Transverse colon (tissue), 4 donors: Measurements from ENCODE around the gene NKPD1. TPM values are rescaled to one million over a fixed set of nuclear protein-coding genes. Genes with fewer than 3 reads are reported as not detected.

Experiments used
- DNase-seq: peaks from one replicate; pipeline ENCODE4 v3.0.0-alpha.2; 2019
- H3K27ac ChIP-seq, 4 donors: fragments of 200-600 bp; sonication (generic); 2 replicates each; pipeline ENCODE4 v1.5.1; 2016 to 2018; ENCODE audit warnings: inconsistent platforms in 4 of 4
- H3K27me3 ChIP-seq: fragments of 200-600 bp; sonication (generic); 2 replicates; pipeline ENCODE4 v1.5.1; 2017; ENCODE audit warnings: inconsistent platforms
- H3K36me3 ChIP-seq, 4 donors: fragments of 200-600 bp; sonication (generic); 2 replicates each; pipeline ENCODE4 v1.5.1; 2017 to 2019; ENCODE audit warnings: inconsistent platforms in 4 of 4
- H3K4me1 ChIP-seq, 4 donors: fragments of 200-600 bp; sonication (generic); 2 replicates each; pipeline ENCODE4 v1.5.1; 2017 to 2020; ENCODE audit warnings: inconsistent platforms in 4 of 4
- H3K4me3 ChIP-seq, 4 donors: fragments of 200-600 bp; sonication (generic); 1 replicate in 1 of 4; 2 replicates in 3 of 4; pipeline versions ENCODE4 v1.5.1 to v1.6.1; 2017 to 2019; ENCODE audit warnings: inconsistent platforms in 4 of 4
- H3K9me3 ChIP-seq, 2 donors: fragments of 200-600 bp; sonication (generic); 2 replicates each; pipeline ENCODE4 v1.5.1; 2017 to 2019; ENCODE audit warnings: inconsistent platforms in 2 of 2
- EP300 ChIP-seq: sonication (generic); formaldehyde crosslinking; IDR thresholded peaks from one replicate; pipeline ENCODE4 v1.6.1; 2017; ENCODE audit warnings: antibody characterized with exemption, low read depth
- POLR2A ChIP-seq: fragments of 450-650 bp; IDR thresholded peaks from one replicate; pipeline ENCODE4 v1.6.1; 2016; ENCODE audit warnings: antibody characterized with exemption, mild to moderate bottlenecking, moderate library complexity
- POLR2AphosphoS5 ChIP-seq, 3 donors: sonication (generic); formaldehyde crosslinking; IDR thresholded peaks; one replicate each; pipeline ENCODE4 v1.6.1; 2016; ENCODE audit warnings: antibody characterized with exemption in 3 of 3
- WGBS, 2 donors: methylation state at CpG; one replicate each; pipeline ENCODE4 v1.1.5; 2018; ENCODE audit warnings: low coverage in 1 of 2; 5-methylcytosine and 5-hydroxymethylcytosine counted together
- in situ Hi-C, 4 donors: fragments of 200-750 bp; cut with MboI; loops; one replicate each; pipeline versions ENCODE4 v1.15.0 to v1.15.1; 2017; ENCODE audit warnings: low sequenced_read_pairs in 3 of 4, low pct_ligation_motif_present in 1 of 4, low pct_unique_long_range_greater_than_20kb in 1 of 4
- intact Hi-C: fragments of 100-400 bp; cut with DNase I; formaldehyde crosslinking; loops from one replicate; pipeline ENCODE4 v1.15.1; 2023; ENCODE audit warnings: low total_unique reads
- total RNA-seq, 4 donors: library from RNA; depleted of rRNA; stranded (reverse); fragments of >200 nt; gene quantifications; one replicate each; pipeline ENCODE4 v1.1.0, GENCODE V29; 2016
- TF ChIP-seq, protein P1 (sequence below), 5 experiments: fragments of 200-600 bp in 3 of 5; fragments of 450-650 bp in 2 of 5; sonication (generic) in 3 of 5; IDR thresholded peaks; 1 replicate in 2 of 5; 2 replicates in 3 of 5; pipeline ENCODE4 v1.5.1; 2016 to 2017; ENCODE audit warnings: antibody characterized with exemption in 5 of 5, inconsistent platforms in 3 of 5, mild to moderate bottlenecking in 2 of 5, moderate library complexity in 1 of 5

The NKPD1 gene
- total RNA-seq, 4 donors from 2014 or later: 0.32 to 1.5 TPM; not detected in 2

DNA sequence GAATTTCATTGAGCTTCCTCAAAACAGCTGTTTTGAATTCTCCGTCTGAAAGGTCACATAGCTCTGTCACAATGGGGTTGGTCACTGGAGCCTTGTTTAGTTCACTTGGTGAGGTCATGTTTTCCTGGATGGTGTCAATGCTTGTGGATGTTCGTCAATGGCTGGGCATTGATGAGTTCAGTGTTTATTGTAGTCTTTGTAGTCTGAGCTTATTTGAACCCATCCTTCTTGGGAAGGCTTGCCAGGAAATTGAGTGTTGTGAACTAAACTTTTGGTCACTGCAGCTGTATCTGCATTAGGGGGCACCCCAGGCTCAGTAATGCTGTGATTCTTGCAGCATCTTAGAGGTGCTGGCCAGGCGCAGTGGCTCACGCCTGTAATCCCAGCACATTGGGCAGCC lies 39.8 kb upstream of the NKPD1 start:
- no peaks in the 10 kb centered on the region for H3K27me3 ChIP-seq
- 67 to 81% methylated on average over 1 to 4 of the region's 4 CpGs for WGBS, 2 donors
- H3K36me3 ChIP-seq: no peaks in the 10 kb centered on the region
- no peak overlapping the region for H3K27ac ChIP-seq
- no peak for DNase-seq
- TF ChIP-seq POLR2AphosphoS5 (IDR thresholded peaks at IDR 0.05): no peak
- TF ChIP-seq EP300: no peak
- TF ChIP-seq, protein P1, sequence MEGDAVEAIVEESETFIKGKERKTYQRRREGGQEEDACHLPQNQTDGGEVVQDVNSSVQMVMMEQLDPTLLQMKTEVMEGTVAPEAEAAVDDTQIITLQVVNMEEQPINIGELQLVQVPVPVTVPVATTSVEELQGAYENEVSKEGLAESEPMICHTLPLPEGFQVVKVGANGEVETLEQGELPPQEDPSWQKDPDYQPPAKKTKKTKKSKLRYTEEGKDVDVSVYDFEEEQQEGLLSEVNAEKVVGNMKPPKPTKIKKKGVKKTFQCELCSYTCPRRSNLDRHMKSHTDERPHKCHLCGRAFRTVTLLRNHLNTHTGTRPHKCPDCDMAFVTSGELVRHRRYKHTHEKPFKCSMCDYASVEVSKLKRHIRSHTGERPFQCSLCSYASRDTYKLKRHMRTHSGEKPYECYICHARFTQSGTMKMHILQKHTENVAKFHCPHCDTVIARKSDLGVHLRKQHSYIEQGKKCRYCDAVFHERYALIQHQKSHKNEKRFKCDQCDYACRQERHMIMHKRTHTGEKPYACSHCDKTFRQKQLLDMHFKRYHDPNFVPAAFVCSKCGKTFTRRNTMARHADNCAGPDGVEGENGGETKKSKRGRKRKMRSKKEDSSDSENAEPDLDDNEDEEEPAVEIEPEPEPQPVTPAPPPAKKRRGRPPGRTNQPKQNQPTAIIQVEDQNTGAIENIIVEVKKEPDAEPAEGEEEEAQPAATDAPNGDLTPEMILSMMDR (IDR thresholded peaks at IDR 0.05): no peak
- TF ChIP-seq POLR2A: no peak
- no peaks in the 10 kb centered on the region for H3K4me1 ChIP-seq
- in situ Hi-C loops: no loop called here
- no peak overlapping the region for H3K4me3 ChIP-seq
- H3K9me3 ChIP-seq: no peaks in the 10 kb centered on the region
- intact Hi-C loops: no loop called here

DNA sequence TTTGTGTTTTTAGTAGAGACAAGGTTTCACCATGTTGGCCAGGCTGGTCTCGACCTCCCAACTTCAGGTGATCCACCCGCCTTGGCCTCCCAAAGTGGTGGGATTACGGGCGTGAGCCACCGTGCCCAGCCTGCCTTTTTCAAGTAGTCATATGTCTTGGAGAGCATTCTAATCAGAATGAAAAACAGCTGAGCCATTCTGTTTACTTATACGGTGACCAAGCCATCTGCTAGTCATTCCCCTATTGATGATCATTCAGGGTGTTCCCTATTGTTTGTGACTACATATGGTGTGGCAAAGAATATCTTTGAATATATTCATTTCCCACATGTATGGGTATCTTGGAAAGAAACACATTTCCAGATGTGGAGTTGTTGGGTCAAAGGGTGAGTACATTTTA lies 35.0 kb upstream of the NKPD1 start:
- in situ Hi-C loops (no loop called here), intact Hi-C loops (no loop called here)
- Histone ChIP-seq H3K27me3 (no peaks in the 10 kb centered on the region), H3K9me3 (no peaks in the 10 kb centered on the region), H3K36me3 (no peaks in the 10 kb centered on the region), H3K4me1 (no peaks in the 10 kb centered on the region), H3K27ac (no peak overlapping the region), H3K4me3 (no peak overlapping the region)
- 79 to 85% methylated on average over 4 to 6 of the region's 6 CpGs for WGBS, 2 donors
- no peak for DNase-seq
- TF ChIP-seq POLR2AphosphoS5 (IDR thresholded peaks at IDR 0.05) (no peak), POLR2A (no peak), EP300 (no peak)
- TF ChIP-seq, protein P1 (IDR thresholded peaks at IDR 0.05): no peak

DNA sequence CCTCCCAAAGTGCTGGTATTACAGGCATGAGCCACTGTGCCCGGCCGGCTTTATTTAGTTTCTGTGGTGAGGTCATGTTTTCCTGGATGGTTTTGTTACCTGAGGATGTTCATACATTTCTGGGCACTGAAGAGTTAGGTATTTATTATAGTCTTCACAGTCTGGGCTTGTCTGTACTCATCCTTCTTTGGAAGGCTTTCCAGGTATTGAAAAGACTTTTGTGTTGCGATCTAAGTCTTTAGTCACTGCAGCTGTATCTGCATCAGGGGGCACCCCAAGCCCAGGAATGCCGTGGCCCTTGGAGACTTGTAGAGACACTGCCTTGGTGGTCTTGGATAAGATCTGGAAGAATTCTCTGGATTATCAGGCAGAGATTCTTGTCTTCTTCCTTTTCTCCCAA lies 30.6 kb upstream of the NKPD1 start:
- WGBS, 2 donors: 91% methylated on average over 4 of the region's 4 CpGs; no CpG with 5 or more reads in 1 of the 2 donors
- in situ Hi-C loops: no loop called here

DNA sequence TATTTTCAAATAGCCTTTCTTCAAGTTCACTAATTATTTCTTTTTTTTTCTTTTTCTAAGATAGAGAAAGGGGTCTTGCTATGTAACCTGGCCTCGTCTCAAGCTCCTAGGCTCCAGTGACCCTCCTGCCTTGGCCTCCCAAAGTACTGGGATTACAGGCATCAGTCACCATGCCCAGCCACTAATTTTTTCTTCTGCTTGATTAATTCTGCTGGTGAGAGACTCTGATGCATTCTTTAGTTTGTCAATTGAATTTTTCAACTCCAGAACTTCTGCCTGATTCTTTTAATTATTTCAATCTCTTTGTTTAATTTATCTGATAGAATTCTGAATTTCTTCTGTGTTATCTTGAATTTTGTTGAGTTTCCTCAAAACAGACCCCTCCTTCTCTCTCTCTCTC lies 29.2 kb upstream of the NKPD1 start:
- in situ Hi-C loops: no loop called here
- Histone ChIP-seq H3K27me3 (no peaks in the 10 kb centered on the region), H3K36me3 (no peaks in the 10 kb centered on the region), H3K4me3 (no peak overlapping the region), H3K27ac (no peak overlapping the region), H3K4me1 (no peaks in the 10 kb centered on the region), H3K9me3 (no peaks in the 10 kb centered on the region)
- DNase-seq: no peak
- TF ChIP-seq POLR2AphosphoS5 (IDR thresholded peaks at IDR 0.05) (no peak), EP300 (no peak), POLR2A (no peak)
- TF ChIP-seq, protein P1 (IDR thresholded peaks at IDR 0.05): no peak
- 76% methylated on average over 1 of the region's 1 CpG; no CpG with 5 or more reads in 1 of the 2 donors for WGBS, 2 donors
- intact Hi-C loops: no loop called here

More for the DNA sequence above, 30.6 kb upstream of the NKPD1 start:
- no peak for TF ChIP-seq EP300
- no peak for TF ChIP-seq POLR2AphosphoS5 (IDR thresholded peaks at IDR 0.05)
- TF ChIP-seq, protein P1 (IDR thresholded peaks at IDR 0.05): no peak
- TF ChIP-seq POLR2A: no peak
- Histone ChIP-seq H3K9me3 (no peaks in the 10 kb centered on the region), H3K27me3 (no peaks in the 10 kb centered on the region), H3K4me3 (no peak overlapping the region), H3K4me1 (no peaks in the 10 kb centered on the region), H3K27ac (no peak overlapping the region), H3K36me3 (no peaks in the 10 kb centered on the region)
- DNase-seq: no peak
- intact Hi-C loops: no loop called here
